Transverse colon (tissue), 4 donors: ENCODE data around the gene NPAS3.

Experiments
- EP300 ChIP-seq: sonication (generic); formaldehyde crosslinking; IDR thresholded peaks from one replicate; pipeline ENCODE4 v1.6.1; 2017; ENCODE audit warnings: antibody characterized with exemption, low read depth
- POLR2A ChIP-seq: fragments of 450-650 bp; IDR thresholded peaks from one replicate; pipeline ENCODE4 v1.6.1; 2016; ENCODE audit warnings: antibody characterized with exemption, mild to moderate bottlenecking, moderate library complexity
- POLR2AphosphoS5 ChIP-seq, 3 donors: sonication (generic); formaldehyde crosslinking; IDR thresholded peaks; one replicate each; pipeline ENCODE4 v1.6.1; 2016; ENCODE audit warnings: antibody characterized with exemption in 3 of 3
- TF ChIP-seq, protein P1 (sequence below), 5 experiments: fragments of 200-600 bp in 3 of 5; fragments of 450-650 bp in 2 of 5; sonication (generic) in 3 of 5; IDR thresholded peaks; 1 replicate in 2 of 5; 2 replicates in 3 of 5; pipeline ENCODE4 v1.5.1; 2016 to 2017; ENCODE audit warnings: antibody characterized with exemption in 5 of 5, inconsistent platforms in 3 of 5, mild to moderate bottlenecking in 2 of 5, moderate library complexity in 1 of 5

DNA sequence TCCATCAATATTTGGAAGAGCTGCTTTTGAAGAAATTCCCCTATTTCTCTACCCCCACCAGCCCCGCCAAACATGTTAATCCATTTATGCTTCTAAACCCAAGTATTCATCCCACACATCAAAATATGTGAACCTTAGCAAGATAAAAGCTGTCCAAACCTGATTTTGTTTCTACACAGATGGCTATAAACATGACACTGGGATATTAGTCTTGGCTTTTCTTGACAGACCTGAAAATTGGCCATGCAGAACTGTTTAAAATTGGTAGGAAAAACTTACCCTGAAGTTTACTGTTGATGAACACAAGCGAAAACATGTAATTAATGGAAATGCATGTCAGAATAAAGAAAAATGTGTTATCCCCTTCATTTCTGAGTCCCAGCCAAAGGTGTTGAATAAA is 642.2 kb downstream of the NPAS3 start:
- no peak for TF ChIP-seq EP300
- TF ChIP-seq, protein P1, sequence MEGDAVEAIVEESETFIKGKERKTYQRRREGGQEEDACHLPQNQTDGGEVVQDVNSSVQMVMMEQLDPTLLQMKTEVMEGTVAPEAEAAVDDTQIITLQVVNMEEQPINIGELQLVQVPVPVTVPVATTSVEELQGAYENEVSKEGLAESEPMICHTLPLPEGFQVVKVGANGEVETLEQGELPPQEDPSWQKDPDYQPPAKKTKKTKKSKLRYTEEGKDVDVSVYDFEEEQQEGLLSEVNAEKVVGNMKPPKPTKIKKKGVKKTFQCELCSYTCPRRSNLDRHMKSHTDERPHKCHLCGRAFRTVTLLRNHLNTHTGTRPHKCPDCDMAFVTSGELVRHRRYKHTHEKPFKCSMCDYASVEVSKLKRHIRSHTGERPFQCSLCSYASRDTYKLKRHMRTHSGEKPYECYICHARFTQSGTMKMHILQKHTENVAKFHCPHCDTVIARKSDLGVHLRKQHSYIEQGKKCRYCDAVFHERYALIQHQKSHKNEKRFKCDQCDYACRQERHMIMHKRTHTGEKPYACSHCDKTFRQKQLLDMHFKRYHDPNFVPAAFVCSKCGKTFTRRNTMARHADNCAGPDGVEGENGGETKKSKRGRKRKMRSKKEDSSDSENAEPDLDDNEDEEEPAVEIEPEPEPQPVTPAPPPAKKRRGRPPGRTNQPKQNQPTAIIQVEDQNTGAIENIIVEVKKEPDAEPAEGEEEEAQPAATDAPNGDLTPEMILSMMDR (IDR thresholded peaks at IDR 0.05): no peak
- no peak for TF ChIP-seq POLR2A
- TF ChIP-seq POLR2AphosphoS5 (IDR thresholded peaks at IDR 0.05): no peak
